SU-DHL-6 (cell line): Measurements from ENCODE around the gene NTM.

Experiments
- H2AFZ ChIP-seq: fragments of 200-600 bp; sonication (generic); 2 replicates; pipeline ENCODE4 v1.6.1; 2014; ENCODE audit warnings: low read depth, mild to moderate bottlenecking, moderate library complexity, mixed read lengths, antibody characterized with exemption, low read length; ENCODE audit not compliant: severe bottlenecking
- H3F3A ChIP-seq: fragments of 200-600 bp; shearing (Covaris generic); 2 replicates; pipeline ENCODE4 v1.6.0; 2016; ENCODE audit warnings: antibody characterized with exemption, mild to moderate bottlenecking; ENCODE audit not compliant: insufficient read depth
- H3K27ac ChIP-seq: fragments of 200-600 bp; sonication (generic); 2 replicates; pipeline ENCODE4 v1.5.1; 2016; ENCODE audit warnings: low read depth, mild to moderate bottlenecking, low read length, moderate library complexity, mixed read lengths
- H3K27me3 ChIP-seq: fragments of 200-600 bp; sonication (generic), shearing (Covaris generic); 2 replicates; pipeline ENCODE4 v1.6.0; 2014; ENCODE audit warnings: mild to moderate bottlenecking, low read length
- H3K36me3 ChIP-seq: fragments of 200-600 bp; sonication (generic); 2 replicates; pipeline ENCODE4 v1.6.1; 2014; ENCODE audit warnings: mild to moderate bottlenecking, low read length, mixed read lengths
- H3K4me2 ChIP-seq: fragments of 300-600, 200-600 bp; shearing (Covaris generic), sonication (generic); 2 replicates; pipeline ENCODE4 v1.6.0; 2014; ENCODE audit warnings: low read length, low read depth, mild to moderate bottlenecking; ENCODE audit not compliant: poor library complexity, severe bottlenecking
- H3K4me3 ChIP-seq: fragments of 200-600 bp; sonication (generic); 2 replicates; pipeline ENCODE4 v1.5.1; 2014; ENCODE audit warnings: antibody characterized with exemption, low read length, mild to moderate bottlenecking, mixed read lengths; ENCODE audit not compliant: insufficient read depth, poor library complexity, severe bottlenecking
- H3K79me2 ChIP-seq: fragments of 200-600 bp; sonication (generic); 2 replicates; pipeline ENCODE4 v1.6.1; 2014; ENCODE audit warnings: mild to moderate bottlenecking, low read length, moderate library complexity; ENCODE audit not compliant: insufficient read depth
- H3K9ac ChIP-seq: fragments of 200-600 bp; sonication (generic); 2 replicates; pipeline ENCODE4 v1.7.0; 2014; ENCODE audit warnings: mild to moderate bottlenecking, low read length
- H3K9me2 ChIP-seq: fragments of 200-600 bp; sonication (generic); replicated peaks from 2 replicates; pipeline ENCODE4 v1.6.1; 2014; ENCODE audit warnings: low read length; ENCODE audit not compliant: insufficient read depth
- H3K9me3 ChIP-seq: fragments of 200-600 bp; sonication (generic); 2 replicates; pipeline ENCODE4 v1.6.1; 2014; ENCODE audit warnings: low read length, mixed read lengths; ENCODE audit not compliant: insufficient read depth
- H4K20me1 ChIP-seq: fragments of 200-600 bp; sonication (generic); 2 replicates; pipeline ENCODE4 v1.6.1; 2014; ENCODE audit warnings: low read depth, mild to moderate bottlenecking, antibody characterized with exemption, low read length, moderate library complexity, mixed read lengths
- EZH2phosphoT487 ChIP-seq: fragments of 200-600 bp; sonication (generic), shearing (Covaris generic); conservative IDR thresholded peaks from 2 replicates; pipeline ENCODE4 v1.6.1; 2018; ENCODE audit warnings: mild to moderate bottlenecking, antibody characterized with exemption, low read length, moderate library complexity, mixed read lengths
- TF ChIP-seq, protein P1 (sequence below): fragments of 200-600 bp; sonication (generic); IDR thresholded peaks from one replicate; pipeline ENCODE4 v1.5.1; 2017; ENCODE audit warnings: antibody characterized with exemption, mild to moderate bottlenecking, low read length, moderate library complexity; ENCODE audit not compliant: insufficient read depth, poor library complexity, severe bottlenecking

NTM gene

DNA sequence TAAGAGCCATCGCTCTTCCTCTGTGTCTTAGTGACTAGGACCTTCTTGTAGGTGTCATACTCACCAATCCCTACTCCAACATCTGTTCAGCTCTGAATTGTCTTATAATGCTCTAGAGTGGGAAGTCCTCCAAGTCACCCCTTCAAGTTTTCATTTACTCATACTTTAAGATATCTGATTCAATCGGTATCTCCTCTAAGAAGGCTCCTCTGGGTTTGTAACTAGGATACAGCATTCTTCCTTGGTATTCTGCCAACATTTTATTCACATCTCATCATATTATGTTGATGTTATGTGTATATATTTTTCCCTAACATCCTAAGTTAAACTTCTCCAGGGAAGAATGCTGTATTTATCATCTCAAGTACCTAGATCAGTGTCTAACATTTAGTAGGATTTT lies 662.1 kb downstream of the NTM start:
- no peaks in the 10 kb centered on the region for H3K79me2 ChIP-seq
- no peak overlapping the region for H3K27ac ChIP-seq
- H2AFZ ChIP-seq, result no peak overlapping the region
- H3K4me2 ChIP-seq, result no peak overlapping the region
- no peak overlapping the region for H3K9ac ChIP-seq
- no peak for TF ChIP-seq EZH2phosphoT487
- TF ChIP-seq, protein P1, sequence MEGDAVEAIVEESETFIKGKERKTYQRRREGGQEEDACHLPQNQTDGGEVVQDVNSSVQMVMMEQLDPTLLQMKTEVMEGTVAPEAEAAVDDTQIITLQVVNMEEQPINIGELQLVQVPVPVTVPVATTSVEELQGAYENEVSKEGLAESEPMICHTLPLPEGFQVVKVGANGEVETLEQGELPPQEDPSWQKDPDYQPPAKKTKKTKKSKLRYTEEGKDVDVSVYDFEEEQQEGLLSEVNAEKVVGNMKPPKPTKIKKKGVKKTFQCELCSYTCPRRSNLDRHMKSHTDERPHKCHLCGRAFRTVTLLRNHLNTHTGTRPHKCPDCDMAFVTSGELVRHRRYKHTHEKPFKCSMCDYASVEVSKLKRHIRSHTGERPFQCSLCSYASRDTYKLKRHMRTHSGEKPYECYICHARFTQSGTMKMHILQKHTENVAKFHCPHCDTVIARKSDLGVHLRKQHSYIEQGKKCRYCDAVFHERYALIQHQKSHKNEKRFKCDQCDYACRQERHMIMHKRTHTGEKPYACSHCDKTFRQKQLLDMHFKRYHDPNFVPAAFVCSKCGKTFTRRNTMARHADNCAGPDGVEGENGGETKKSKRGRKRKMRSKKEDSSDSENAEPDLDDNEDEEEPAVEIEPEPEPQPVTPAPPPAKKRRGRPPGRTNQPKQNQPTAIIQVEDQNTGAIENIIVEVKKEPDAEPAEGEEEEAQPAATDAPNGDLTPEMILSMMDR, result no peak
- no peak overlapping the region for H3K4me3 ChIP-seq
- no peaks in the 10 kb centered on the region for H3K9me2 ChIP-seq
- H3F3A ChIP-seq, result no peaks in the 10 kb centered on the region
- no peaks in the 10 kb centered on the region for H3K27me3 ChIP-seq
- H4K20me1 ChIP-seq, result no peaks in the 10 kb centered on the region
- no peaks in the 10 kb centered on the region for H3K9me3 ChIP-seq
- no peaks in the 10 kb centered on the region for H3K36me3 ChIP-seq

DNA sequence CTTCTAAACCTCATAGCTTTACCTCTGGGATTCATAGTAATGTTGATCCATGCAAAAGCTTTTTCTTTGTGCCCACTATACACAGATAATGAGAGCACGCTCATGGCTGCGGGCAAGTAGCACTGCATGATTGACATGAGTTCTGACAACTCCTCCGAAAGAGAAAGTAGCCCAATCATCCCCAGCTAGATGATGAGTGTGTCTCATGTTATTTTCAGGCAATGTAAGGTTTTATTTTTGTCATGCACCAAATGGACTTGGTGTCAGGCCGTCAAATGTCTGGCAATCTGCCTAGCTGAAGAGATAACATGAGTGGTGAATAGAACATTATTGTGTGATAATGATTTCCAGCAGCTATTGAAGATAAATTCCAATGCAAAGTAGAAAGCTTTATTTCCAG lies 662.6 kb downstream of the NTM start:
- H3K27ac ChIP-seq, result no peak overlapping the region

DNA sequence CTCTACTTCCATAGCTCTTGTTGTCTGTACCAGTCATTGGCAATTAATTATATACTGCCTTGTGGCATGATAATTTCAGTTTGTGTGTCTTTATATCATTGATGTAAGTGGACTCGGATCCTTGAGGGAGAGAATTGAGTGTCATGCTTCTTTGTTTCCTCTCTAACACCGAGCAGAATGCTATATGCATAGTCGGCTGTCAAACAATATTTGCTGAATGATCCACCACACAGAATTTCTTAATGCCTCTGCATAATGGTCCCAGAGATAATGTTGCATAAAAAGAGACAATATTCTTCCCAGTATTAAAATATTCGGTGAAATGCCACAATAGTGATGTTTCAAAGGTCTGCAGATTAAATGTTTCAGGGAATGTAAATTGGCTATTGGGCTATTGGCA lies 664.8 kb downstream of the NTM start:
- H3K79me2 ChIP-seq, result no peaks in the 10 kb centered on the region
- no peak overlapping the region for H3K4me3 ChIP-seq
- no peak overlapping the region for H3K4me2 ChIP-seq
- no peak overlapping the region for H3K27ac ChIP-seq
- H3F3A ChIP-seq, result no peaks in the 10 kb centered on the region
- H3K9ac ChIP-seq, result no peak overlapping the region
- no peaks in the 10 kb centered on the region for H4K20me1 ChIP-seq
- no peak overlapping the region for H2AFZ ChIP-seq
- H3K27me3 ChIP-seq, result no peaks in the 10 kb centered on the region
- no peaks in the 10 kb centered on the region for H3K9me3 ChIP-seq
- TF ChIP-seq, protein P1, result no peak
- no peak for TF ChIP-seq EZH2phosphoT487
- H3K9me2 ChIP-seq, result no peaks in the 10 kb centered on the region
- H3K36me3 ChIP-seq, result no peaks in the 10 kb centered on the region

More for the DNA sequence above, 662.6 kb downstream of the NTM start:
- TF ChIP-seq, protein P1, result no peak
- TF ChIP-seq EZH2phosphoT487, result no peak
- no peak overlapping the region for H3K4me3 ChIP-seq
- H2AFZ ChIP-seq, result no peak overlapping the region
- H3K27me3 ChIP-seq, result no peaks in the 10 kb centered on the region
- no peaks in the 10 kb centered on the region for H3K36me3 ChIP-seq
- no peak overlapping the region for H3K4me2 ChIP-seq
- no peak overlapping the region for H3K9ac ChIP-seq
- no peaks in the 10 kb centered on the region for H3K79me2 ChIP-seq
- no peaks in the 10 kb centered on the region for H4K20me1 ChIP-seq
- H3K9me3 ChIP-seq, result no peaks in the 10 kb centered on the region
- no peaks in the 10 kb centered on the region for H3K9me2 ChIP-seq
- no peaks in the 10 kb centered on the region for H3F3A ChIP-seq

DNA sequence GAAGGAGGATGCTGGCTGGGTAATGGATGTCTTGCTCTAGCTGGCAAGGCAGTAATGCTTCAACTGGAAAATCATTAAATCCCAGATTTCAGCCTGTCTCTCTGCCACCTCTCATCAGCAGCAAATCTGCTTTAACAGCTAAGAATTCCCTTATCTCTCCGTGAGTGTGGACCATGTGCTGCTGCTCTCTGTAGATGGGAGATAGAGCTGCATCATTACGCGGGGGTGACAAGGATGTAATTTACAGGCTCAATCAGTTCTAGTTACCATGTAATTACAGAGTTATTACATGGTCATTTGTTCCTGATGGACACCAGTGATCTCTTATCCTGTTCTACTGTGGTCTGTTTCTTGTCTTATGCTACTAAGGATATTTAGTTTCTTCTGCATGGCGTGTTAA lies 665.4 kb downstream of the NTM start:
- H3K27ac ChIP-seq, result no peak overlapping the region
- H3K36me3 ChIP-seq, result no peaks in the 10 kb centered on the region
- H3K9me3 ChIP-seq, result no peaks in the 10 kb centered on the region
- H3K9ac ChIP-seq, result no peak overlapping the region
- H3K4me3 ChIP-seq, result no peak overlapping the region
- H3K9me2 ChIP-seq, result no peaks in the 10 kb centered on the region
- H4K20me1 ChIP-seq, result no peaks in the 10 kb centered on the region
- H3F3A ChIP-seq, result no peaks in the 10 kb centered on the region
- no peak overlapping the region for H2AFZ ChIP-seq
- no peak overlapping the region for H3K4me2 ChIP-seq
- H3K27me3 ChIP-seq, result no peaks in the 10 kb centered on the region
- H3K79me2 ChIP-seq, result no peaks in the 10 kb centered on the region
- no peak for TF ChIP-seq EZH2phosphoT487
- TF ChIP-seq, protein P1, result no peak
